GM21825 (cell line): ENCODE data around the gene TMCO5A.

Experiments used
- ATAC-seq: cut with Tn5 transposase; IDR thresholded peaks from one replicate; pipeline ENCODE4 v1.9.1; 2021; ENCODE audit warnings: mild to moderate bottlenecking, moderate library complexity; ENCODE audit not compliant: unreplicated experiment

Gene TMCO5A

GRCh38 chr15:37967788-37968187 lies 33.3 kb downstream of the TMCO5A start:
- no peak for ATAC-seq

DNA sequence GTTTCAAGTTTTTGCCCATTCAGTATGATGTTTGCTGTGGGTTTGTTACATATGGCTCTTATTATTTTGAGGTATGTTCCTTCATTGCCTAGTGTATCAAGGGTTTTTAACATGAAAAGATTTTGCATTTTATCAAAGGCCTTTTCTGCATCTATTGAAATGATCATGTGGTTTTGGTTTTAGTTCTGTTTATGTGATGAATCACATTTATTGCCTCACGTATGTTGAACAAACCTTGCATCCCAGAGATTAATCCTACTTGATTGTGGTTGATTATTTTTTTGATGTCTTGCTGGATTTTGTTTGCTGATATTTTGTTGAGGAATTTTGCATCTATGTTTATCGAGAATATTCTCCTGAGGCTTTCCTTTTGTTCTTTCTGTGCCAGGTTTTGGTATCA lies 39.4 kb downstream of the TMCO5A start:
- no peak for ATAC-seq

DNA sequence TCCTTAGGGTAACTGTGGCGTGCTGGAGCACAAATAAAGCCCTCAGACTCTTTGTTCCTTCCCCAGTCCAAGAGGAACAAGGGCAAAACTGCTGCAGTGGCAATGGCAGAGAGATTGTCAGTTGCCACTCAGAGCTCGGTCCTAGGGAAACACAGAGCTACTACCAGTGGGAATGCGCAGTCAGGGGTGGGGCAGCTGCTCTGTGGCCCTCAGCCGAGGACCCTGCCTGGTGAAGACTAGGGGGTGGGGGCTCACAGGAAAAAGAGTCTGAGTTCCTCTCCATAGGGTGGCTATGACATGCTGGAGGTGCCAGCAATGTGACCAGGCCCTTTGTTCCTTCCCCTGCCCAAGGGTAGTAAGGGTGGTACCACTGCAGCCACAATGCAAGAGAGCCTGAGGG lies 43.8 kb downstream of the TMCO5A start:
- no peak for ATAC-seq

- ATAC-seq: no peak
These were observed 45.4 kb downstream of the TMCO5A start for GRCh38 chr15:37979671-37980409.

DNA sequence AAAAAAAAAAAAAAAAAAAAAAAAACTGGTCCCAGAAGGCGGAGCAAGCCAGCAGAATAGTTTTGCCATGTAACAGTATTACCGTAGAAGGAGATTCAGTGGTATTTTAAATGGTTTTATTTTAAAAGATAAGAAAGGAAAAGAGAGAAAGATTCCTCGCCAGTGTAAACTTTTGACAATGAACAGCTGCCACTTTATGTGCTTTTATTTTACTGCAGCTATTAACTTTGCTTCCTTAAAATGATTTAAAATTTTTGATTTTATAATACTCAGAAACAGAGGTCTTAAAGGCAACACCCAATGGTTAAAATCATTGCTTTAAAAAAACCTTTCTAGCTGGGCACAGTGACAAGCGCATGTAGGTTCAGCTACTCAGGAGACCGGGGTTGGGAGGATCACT lies 46.8 kb downstream of the TMCO5A start:
- no peak for ATAC-seq

DNA sequence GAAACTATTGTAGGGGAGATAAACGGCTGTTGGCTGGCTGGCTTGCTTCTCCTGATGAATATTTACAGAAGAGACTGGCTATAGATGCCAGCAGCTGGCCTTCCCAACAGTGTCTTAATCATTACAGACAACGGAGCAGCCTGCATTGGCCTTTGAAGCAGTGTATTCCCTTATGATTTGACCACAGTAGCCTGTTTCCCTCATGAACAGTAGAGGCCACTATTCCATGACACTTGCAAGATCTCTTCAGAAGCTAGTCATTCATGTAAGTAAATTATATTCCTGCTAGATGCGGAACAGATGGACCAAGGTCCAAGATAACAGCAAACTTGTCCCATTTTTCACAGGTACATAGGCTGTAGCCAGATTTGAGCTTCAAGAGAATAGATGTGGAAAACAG lies 47.3 kb downstream of the TMCO5A start:
- no peak for ATAC-seq

DNA sequence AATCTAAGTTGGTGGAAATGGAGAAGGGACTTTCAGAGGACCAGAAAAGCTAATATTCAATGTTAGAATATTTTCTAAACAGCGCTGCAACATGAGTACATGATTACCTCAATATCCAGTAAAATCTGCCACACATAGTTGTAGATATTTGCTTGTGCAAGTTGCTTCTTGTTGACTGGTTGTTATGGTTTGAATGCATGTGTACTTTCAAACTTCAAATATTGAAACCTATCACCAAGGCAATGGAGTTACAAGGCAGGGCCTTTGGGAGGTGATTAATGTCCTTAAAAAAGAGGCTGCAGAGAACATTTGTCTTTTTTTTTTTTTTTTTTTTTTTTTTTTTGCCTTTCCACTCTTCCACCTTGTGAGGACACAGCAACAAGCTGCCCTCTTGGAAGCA lies 49.9 kb downstream of the TMCO5A start:
- no peak for ATAC-seq

GRCh38 chr15:37995461-37996347 lies 61.3 kb downstream of the TMCO5A start:
- no peak for ATAC-seq
